HL-60 (cell line): ENCODE results near the gene GGA2.
A peak's percentile ranks its signal among the peaks of the same experiment; 100 is the strongest.

Source experiments
- DNase-seq, 2 experiments: peaks; one replicate each; pipeline ENCODE4 v3.0.0-alpha.2; 2010 to 2020; ENCODE audit warnings: low read depth in 1 of 2, low spot score in 1 of 2
- H3K27ac ChIP-seq: fragments of 250-450 bp; sonication (Bioruptor Pico); replicated peaks from 2 replicates; pipeline ENCODE4 v1.5.1; 2020; ENCODE audit warnings: mild to moderate bottlenecking, moderate library complexity
- H3K27me3 ChIP-seq: fragments of 250-450 bp; sonication (Bioruptor Pico); 2 replicates; pipeline ENCODE4 v1.5.1; 2021; ENCODE audit warnings: mild to moderate bottlenecking, moderate library complexity; ENCODE audit not compliant: insufficient read depth, poor library complexity, severe bottlenecking
- H3K4me3 ChIP-seq: replicated peaks from 2 replicates; pipeline ENCODE4 v1.5.1; 2011; ENCODE audit warnings: mild to moderate bottlenecking, control low read depth, low read length; ENCODE audit not compliant: insufficient read depth
- CTCF ChIP-seq: IDR thresholded peaks from one replicate; pipeline ENCODE4 v1.5.1; 2011; ENCODE audit warnings: low read length, control low read depth, inconsistent platforms; ENCODE audit not compliant: insufficient read depth
- GABPA ChIP-seq: IDR thresholded peaks from 2 replicates; pipeline ENCODE4 v1.6.1; 2012; ENCODE audit warnings: low read depth
- POLR2AphosphoS5 ChIP-seq: IDR thresholded peaks from 2 replicates; pipeline ENCODE4 v1.6.1; 2012; ENCODE audit warnings: low read depth
- REST ChIP-seq: IDR thresholded peaks from 2 replicates; pipeline ENCODE4 v1.6.1; 2012; ENCODE audit warnings: low read depth; ENCODE audit not compliant: insufficient replicate concordance
- SPI1 ChIP-seq: IDR thresholded peaks from 2 replicates; pipeline ENCODE4 v1.6.1; 2012; ENCODE audit warnings: low read depth, mild to moderate bottlenecking, borderline replicate concordance

Gene GGA2

DNA sequence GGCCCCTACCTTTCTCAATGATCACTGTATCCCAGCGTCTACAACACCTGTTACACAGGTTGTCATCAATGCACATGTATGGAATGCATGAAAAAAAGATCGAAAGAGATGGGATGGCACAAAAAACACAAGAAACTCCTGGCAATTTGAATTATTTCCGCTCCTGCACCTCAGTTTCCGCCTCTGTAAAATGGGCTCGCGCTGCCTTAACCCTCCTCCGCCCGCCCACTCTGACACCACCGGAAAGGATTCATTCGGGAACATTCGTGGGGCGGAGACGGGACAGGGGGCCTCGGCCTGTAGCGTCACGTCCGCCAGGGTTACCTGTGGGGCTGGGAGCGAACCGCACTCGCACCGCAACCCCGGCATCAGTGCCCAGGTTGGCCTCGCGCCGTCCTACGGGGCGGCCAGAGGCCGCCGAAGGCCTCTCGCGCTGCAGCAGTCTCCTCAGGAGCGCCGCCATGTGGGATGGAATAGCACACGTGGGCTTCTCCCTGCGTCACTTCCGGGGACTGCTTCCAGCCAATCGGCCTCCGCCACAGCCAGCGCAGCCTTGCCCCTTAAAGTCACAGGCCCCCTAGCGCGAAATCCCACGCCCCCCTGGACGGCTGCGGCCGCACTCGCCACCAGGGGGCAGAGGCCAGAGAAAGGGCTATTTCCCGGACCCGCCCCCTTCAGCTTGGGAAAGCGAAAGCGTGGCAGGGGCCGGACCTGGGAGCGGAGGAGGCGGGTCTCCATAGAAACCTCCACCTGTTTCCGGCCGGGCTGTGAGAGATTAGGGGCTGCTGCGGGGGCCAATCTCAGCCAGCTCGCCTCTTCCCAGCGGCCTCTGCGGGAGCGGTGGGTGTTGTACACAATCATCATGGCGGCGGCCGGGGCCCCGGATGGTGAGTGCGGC is 46.8 kb upstream of the GGA2 start, which contains the start of the genes EARS2 and UBFD1:
Gene EARS2, minus strand, starts transcription at position 470 of the 898 bp plus-strand sequence. Its CDS starts 7 bp downstream, at position 463.
Gene UBFD1, plus strand, starts transcription at position 847 of the 898 bp plus-strand sequence. Its CDS starts 16 bp downstream, at position 863.
- peak within 1 kb of the TSS; percentile 91 for H3K4me3 ChIP-seq
- peak; percentile 95 to 98 for DNase-seq
- no peaks in the 10 kb centered on the region for H3K27me3 ChIP-seq
- H3K27ac ChIP-seq, result peak within 1 kb of the TSS; percentile 87
- TF ChIP-seq SPI1 (no peak), REST (peak; percentile 37), GABPA (peak; percentile 69), POLR2AphosphoS5 (no peak; the same call in 1 of the 2 replicates), CTCF (peak; percentile 52)

DNA sequence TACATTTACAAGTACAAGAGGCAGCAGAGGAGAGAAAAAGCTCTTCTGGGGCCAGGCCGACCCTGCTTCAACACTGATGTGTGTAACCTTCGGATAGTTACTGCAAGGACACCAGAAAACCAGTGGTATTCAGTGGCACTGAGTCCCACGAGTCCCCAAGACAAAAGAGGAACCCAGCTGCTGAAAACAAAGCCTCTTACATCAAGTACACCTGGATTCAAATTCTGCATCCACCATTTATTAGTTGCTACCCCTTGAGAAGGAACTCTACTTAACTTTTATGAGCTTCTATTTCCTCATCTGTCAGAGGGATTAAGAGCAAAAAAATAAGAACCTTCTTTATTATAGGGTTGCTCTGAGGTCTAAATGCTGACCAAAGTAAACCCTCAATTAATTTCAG is 44.2 kb upstream of the GGA2 start:
- Histone ChIP-seq H3K4me3 (no peak overlapping the region), H3K27me3 (no peaks in the 10 kb centered on the region), H3K27ac (no peak overlapping the region)
- no peak for DNase-seq
- TF ChIP-seq REST, result no peak
- TF ChIP-seq POLR2AphosphoS5, result no peak
- TF ChIP-seq SPI1, result peak; percentile 24; the same call in 1 of the 2 replicates
- TF ChIP-seq CTCF, result no peak

GRCh38 chr16:23552161-23552560 is 41.9 kb upstream of the GGA2 start:
- H3K4me3 ChIP-seq, result no peak overlapping the region
- H3K27ac ChIP-seq, result no peak overlapping the region
- no peak for TF ChIP-seq CTCF
- no peak for TF ChIP-seq SPI1
- no peak for TF ChIP-seq REST
- TF ChIP-seq POLR2AphosphoS5, result no peak
- DNase-seq, result no peak
- no peaks in the 10 kb centered on the region for H3K27me3 ChIP-seq
